Right renal pelvis (tissue), 4 donors: Measurements from ENCODE around the gene GPR151. TPM values are rescaled to one million over a fixed set of nuclear protein-coding genes. Genes with fewer than 3 reads are reported as not detected.

Source experiments
- polyA plus RNA-seq, 4 donors: library from polyadenylated mRNA; unstranded; fragments of 120-200 nt; gene quantifications; one replicate each; pipeline ENCODE4 v1.2.1, GENCODE V29; 2013; ENCODE audit not compliant: insufficient read length in 4 of 4

GPR151 gene
- polyA plus RNA-seq, 4 donors, result not detected

Other genes with a start within 250 kb of the GPR151 start
- under 1 TPM; 0.07 to 0.21 (median 0.18) TPM for gene POU4F3, start 177.4 kb downstream of the GPR151 start, polyA plus RNA-seq
- 100 to 1,000 TPM; 101 to 126 (median 116) TPM for gene TCERG1, start 68.9 kb downstream of the GPR151 start, polyA plus RNA-seq